ENCODE data around the gene EEF2K.

DNA sequence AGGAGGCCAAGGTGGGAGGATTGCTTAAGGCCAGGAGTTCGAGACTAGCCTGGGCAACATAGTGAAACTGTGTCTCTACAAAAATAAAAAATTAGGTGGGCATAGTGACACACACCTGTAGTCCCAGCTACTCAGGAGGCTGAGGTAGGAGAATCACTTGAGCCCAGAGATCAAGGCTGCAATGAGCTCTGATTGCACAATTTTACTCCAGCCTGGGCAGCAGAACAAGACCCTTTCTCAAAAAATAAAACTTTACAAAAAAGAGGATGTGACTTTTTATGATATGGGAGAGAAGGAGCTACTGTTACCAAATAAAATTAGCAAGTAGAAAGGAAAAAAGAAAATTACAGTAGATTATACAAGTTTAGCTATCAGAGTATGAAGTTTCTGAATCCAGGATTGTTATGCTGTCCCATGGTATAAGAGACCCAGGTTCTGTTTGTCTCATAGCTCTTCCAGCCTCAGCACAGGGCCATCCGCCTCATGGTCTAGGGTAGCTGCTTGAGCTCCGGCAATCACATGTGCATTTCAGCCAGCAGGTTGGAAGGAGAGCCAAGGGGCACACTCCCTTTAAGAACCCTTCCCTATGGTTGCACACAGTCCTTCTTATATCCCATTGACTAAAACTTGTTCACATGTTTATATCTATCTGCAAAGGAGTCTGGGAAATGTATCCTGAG lies 13.5 kb downstream of the EEF2K start:
- TF ChIP-seq TOX (CRISPR knock-in tag; IDR thresholded peaks at IDR 0.05; ENCODE audit: borderline replicate concordance) = no peak
- TF ChIP-seq TCF4 (CRISPR knock-in tag; IDR thresholded peaks at IDR 0.05; ENCODE audit: borderline replicate concordance) = no peak
- no peak for TF ChIP-seq ARNTL (CRISPR knock-in tag; IDR thresholded peaks at IDR 0.05; ENCODE audit: borderline replicate concordance, low read depth)
- TF ChIP-seq, protein P1, sequence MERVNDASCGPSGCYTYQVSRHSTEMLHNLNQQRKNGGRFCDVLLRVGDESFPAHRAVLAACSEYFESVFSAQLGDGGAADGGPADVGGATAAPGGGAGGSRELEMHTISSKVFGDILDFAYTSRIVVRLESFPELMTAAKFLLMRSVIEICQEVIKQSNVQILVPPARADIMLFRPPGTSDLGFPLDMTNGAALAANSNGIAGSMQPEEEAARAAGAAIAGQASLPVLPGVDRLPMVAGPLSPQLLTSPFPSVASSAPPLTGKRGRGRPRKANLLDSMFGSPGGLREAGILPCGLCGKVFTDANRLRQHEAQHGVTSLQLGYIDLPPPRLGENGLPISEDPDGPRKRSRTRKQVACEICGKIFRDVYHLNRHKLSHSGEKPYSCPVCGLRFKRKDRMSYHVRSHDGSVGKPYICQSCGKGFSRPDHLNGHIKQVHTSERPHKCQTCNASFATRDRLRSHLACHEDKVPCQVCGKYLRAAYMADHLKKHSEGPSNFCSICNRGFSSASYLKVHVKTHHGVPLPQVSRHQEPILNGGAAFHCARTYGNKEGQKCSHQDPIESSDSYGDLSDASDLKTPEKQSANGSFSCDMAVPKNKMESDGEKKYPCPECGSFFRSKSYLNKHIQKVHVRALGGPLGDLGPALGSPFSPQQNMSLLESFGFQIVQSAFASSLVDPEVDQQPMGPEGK (CRISPR knock-in tag; IDR thresholded peaks at IDR 0.05; ENCODE audit: borderline replicate concordance) = no peak
- no peak for TF ChIP-seq ISL1 (CRISPR knock-in tag; IDR thresholded peaks at IDR 0.05)

All from SK-N-SH treated with all-trans-retinoic acid at 6 μM for 48 hours (cell line).